GM12878 (cell line): ENCODE results near the gene TCF12. TPM values are rescaled to one million over a fixed set of nuclear protein-coding genes. Genes with fewer than 3 reads are reported as not detected.

Source experiments
- ATAC-seq: fragments of 200-7000 bp; cut with Tn5 transposase; 3 replicates; pipeline ENCODE4 v1.9.1; 2020; ENCODE audit warnings: mild to moderate bottlenecking, moderate library complexity
- BruUV-seq: library from RNA; stranded (reverse); fragments of 400-500 nt; replicated peaks from 2 replicates; lab custom pipeline; 2021; lab: Mats Ljungman, UMichigan
- CTCF ChIA-PET: fragments of 300-600 bp; sonication (Branson Sonifier 250); formaldehyde crosslinking; extraction: SDS; loops from one replicate; lab custom pipeline; 2021; ENCODE audit warnings: inconsistent platforms; lab: Yijun Ruan, JAX
- POLR2A ChIA-PET: fragments of 350-600 bp; formaldehyde crosslinking; extraction: SDS; loops from one replicate; lab custom pipeline; 2021; ENCODE audit warnings: inconsistent platforms; lab: Charles Lee
- RAD21 ChIA-PET: fragments of 300-600 bp; sonication (Branson Sonifier 250); formaldehyde crosslinking; loops from one replicate; lab custom pipeline; 2023; ENCODE audit warnings: antibody characterized with exemption; ENCODE audit not compliant: unreplicated experiment; lab: Charles Lee
- SMC1A ChIA-PET: fragments of 300-600 bp; sonication (Branson Sonifier 250); formaldehyde crosslinking; loops from one replicate; lab custom pipeline; 2023; ENCODE audit not compliant: unreplicated experiment, uncharacterized antibody; lab: Charles Lee
- DNase-seq: peaks from one replicate; pipeline ENCODE4 v3.0.0-alpha.2; 2011; ENCODE audit warnings: low read depth, low spot score
- FAIRE-seq: peaks from 3 replicates; lab custom pipeline; 2011; peaks lifted over from hg19 to GRCh38; lab: Jason Lieb, UNC
- H2AFZ ChIP-seq: 2 replicates; pipeline ENCODE4 v1.6.0; 2011; ENCODE audit warnings: low read depth, low read length, control low read depth; ENCODE audit not compliant: control insufficient read depth
- H3K27ac ChIP-seq: 2 replicates; pipeline ENCODE4 v1.5.1; 2011; ENCODE audit warnings: control low read depth; ENCODE audit not compliant: control insufficient read depth, insufficient read depth
- H3K27me3 ChIP-seq, 2 experiments: replicated peaks in 1 of 2; 2 replicates each; pipeline versions ENCODE4 v1.6.0 to v1.6.1; 2011; ENCODE audit warnings: low read length in 1 of 2; ENCODE audit not compliant: control insufficient read depth in 2 of 2, insufficient read depth in 2 of 2
- H3K36me3 ChIP-seq, 2 experiments: 2 replicates each; pipeline ENCODE4 v1.5.1; 2011; ENCODE audit warnings: low read length in 1 of 2; ENCODE audit not compliant: control insufficient read depth in 2 of 2, insufficient read depth in 2 of 2
- H3K4me1 ChIP-seq: 2 replicates; pipeline ENCODE4 v1.6.1; 2011; ENCODE audit warnings: mild to moderate bottlenecking, low read length, moderate library complexity, mixed read lengths; ENCODE audit not compliant: control insufficient read depth, insufficient read depth
- H3K4me2 ChIP-seq: 2 replicates; pipeline ENCODE4 v1.6.0; 2011; ENCODE audit warnings: control low read depth; ENCODE audit not compliant: control insufficient read depth, insufficient read depth
- H3K4me3 ChIP-seq: fragments of 200-600 bp; sonication (generic); 2 replicates; pipeline ENCODE4 v1.5.1; 2016
- H3K79me2 ChIP-seq: 2 replicates; pipeline ENCODE4 v1.6.0; 2011; ENCODE audit warnings: low read length; ENCODE audit not compliant: control insufficient read depth, insufficient read depth
- H3K9ac ChIP-seq: 2 replicates; pipeline ENCODE4 v1.8.0; 2011; ENCODE audit warnings: low read length, control low read depth, mixed read lengths; ENCODE audit not compliant: control insufficient read depth, insufficient read depth
- H3K9me3 ChIP-seq: replicated peaks from 3 replicates; pipeline ENCODE4 v1.5.1; 2011; ENCODE audit warnings: mild to moderate bottlenecking, low read length; ENCODE audit not compliant: control insufficient read depth, insufficient read depth
- H4K20me1 ChIP-seq: 2 replicates; pipeline ENCODE4 v1.6.0; 2011; ENCODE audit not compliant: control insufficient read depth, insufficient read depth
- EED ChIP-seq: sonication (generic); IDR thresholded peaks from 2 replicates; pipeline ENCODE4 v1.6.1; 2016; ENCODE audit warnings: antibody characterized with exemption, low read depth
- EGR1 ChIP-seq, 2 experiments: IDR thresholded peaks; 1 replicate in 1 of 2; 2 replicates in 1 of 2; pipeline ENCODE4 v1.6.1; 2011 to 2012; ENCODE audit warnings: low read depth in 2 of 2, low read length in 2 of 2, borderline replicate concordance in 1 of 2, mild to moderate bottlenecking in 1 of 2, moderate library complexity in 1 of 2
- IKZF1 ChIP-seq: fragments of 450-650 bp; conservative IDR thresholded peaks from 2 replicates; pipeline ENCODE4 v1.6.1; 2017; ENCODE audit warnings: antibody characterized with exemption, mild to moderate bottlenecking
- MYB ChIP-seq: fragments of 150-350 bp; IDR thresholded peaks from 2 replicates; pipeline ENCODE4 v1.6.1; 2014; ENCODE audit warnings: mild to moderate bottlenecking, low read depth, low read length, borderline replicate concordance
- NFXL1 ChIP-seq: fragments of 450-650 bp; IDR thresholded peaks from 2 replicates; pipeline ENCODE4 v1.6.1; 2017; ENCODE audit warnings: antibody characterized with exemption, mild to moderate bottlenecking, borderline replicate concordance
- PBX3 ChIP-seq: IDR thresholded peaks from 2 replicates; pipeline ENCODE4 v1.6.1; 2011; ENCODE audit warnings: mild to moderate bottlenecking, low read depth, low read length, moderate library complexity; ENCODE audit not compliant: insufficient replicate concordance
- POLR2A ChIP-seq: IDR thresholded peaks from 2 replicates; pipeline ENCODE4 v1.6.1; 2011; ENCODE audit warnings: low read depth, mild to moderate bottlenecking, low read length
- SREBF1 ChIP-seq: IDR thresholded peaks from 2 replicates; pipeline ENCODE4 v1.6.1; 2012; ENCODE audit warnings: mild to moderate bottlenecking, low read length
- TBL1XR1 ChIP-seq: IDR thresholded peaks from 2 replicates; pipeline ENCODE4 v1.6.1; 2012; ENCODE audit warnings: low read depth, low read length, improper control_type of control experiment
- TCF12 ChIP-seq: IDR thresholded peaks from 2 replicates; pipeline ENCODE4 v1.6.1; 2011; ENCODE audit warnings: low read depth, mild to moderate bottlenecking, low read length
- ZNF384 ChIP-seq: IDR thresholded peaks from 2 replicates; pipeline ENCODE4 v1.6.1; 2012; ENCODE audit warnings: low read depth, mild to moderate bottlenecking, low read length, improper control_type of control experiment, borderline replicate concordance
- ZZZ3 ChIP-seq: IDR thresholded peaks from 2 replicates; pipeline ENCODE4 v1.6.1; 2011; ENCODE audit warnings: low read depth; ENCODE audit not compliant: control insufficient read depth, insufficient read length
- in situ Hi-C: fragments of 300-500 bp; cut with MboI; formaldehyde crosslinking; loops from 9 replicates; pipeline ENCODE4 v1.14.3; 2018; ENCODE audit warnings: mixed read lengths
- intact Hi-C: fragments of 100-400 bp; cut with micrococcal nuclease; formaldehyde crosslinking; loops from one replicate; pipeline ENCODE4 v1.14.2; 2022; ENCODE audit not compliant: unreplicated experiment
- polyA plus RNA-seq, 11 experiments: library from polyadenylated mRNA; depleted of rRNA in 4 of 11; unstranded in 6 of 11; stranded (reverse) in 5 of 11; fragments of >200 nt; fragmentation: Nextera tagmentation in 4 of 11; fragmentation: Illumina TruSeq in 1 of 11; extraction: Ambion mirVana in 4 of 11; extraction: Trizol in 1 of 11; gene quantifications; 1 replicate in 1 of 11; 2 replicates in 10 of 11; pipeline versions ENCODE4 v1.2.1 to v1.2.3, GENCODE V29; 2011 to 2016; ENCODE audit warnings: inconsistent platforms in 2 of 11, missing spikeins in 2 of 11, low read depth in 1 of 11
- total RNA-seq, 4 experiments: library from RNA; depleted of rRNA in 3 of 4; stranded (reverse); fragments of >200 nt in 3 of 4; fragmentation: Illumina TruSeq in 1 of 4; extraction: Trizol in 1 of 4; gene quantifications; 2 replicates each; pipeline versions ENCODE4 v1.2.1 to v1.2.3, GENCODE V29; 2013 to 2021

The TCF12 gene
- total and polyA plus RNA-seq, 10 of the 15 experiments (the other 5 are each of a cell fraction or from before 2014, with no cell fraction given), result 8.2 to 70.9 (median 49.5) TPM

- in situ Hi-C loops, result no loop called here
- ChIA-PET POLR2A (no interaction called here), SMC1A (interaction anchor here (1.0 to 5.1 kb wide), 6 partner anchors 9 to 197 kb away, joined by 3 to 46 read pairs (median 3); no protein-coding TSS in a partner anchor)
These were observed 241.3 kb downstream of the TCF12 start for GRCh38 chr15:57159767-57160166.

More at GRCh38 chr15:57159767-57160166, 241.3 kb downstream of the TCF12 start:
- no peaks in the 10 kb centered on the region; the same call in 2 of the 3 replicates for H3K9me3 ChIP-seq
- ChIA-PET CTCF (interaction anchor here (0.8 to 3.7 kb wide), 4 partner anchors 9 to 368 kb away, joined by 3 to 12 read pairs (median 4); no protein-coding TSS in a partner anchor), RAD21 (interaction anchor here (2.3 kb wide), 1 partner anchor 13 kb away, joined by 7 read pairs; no protein-coding TSS in a partner anchor)
- ATAC-seq (no peak), FAIRE-seq (peak; percentile 41), DNase-seq (no peak)
- no peaks in the 10 kb centered on the region for H3K4me1 ChIP-seq
- H4K20me1 ChIP-seq, result no peaks in the 10 kb centered on the region
- H2AFZ ChIP-seq, result no peak overlapping the region
- TF ChIP-seq ZNF384, result no peak
- TF ChIP-seq EGR1 (IDR thresholded peaks at IDR 0.05; ENCODE audit: borderline replicate concordance in 1 of 2, low read depth in 2 of 2, low read length in 2 of 2), result no peak
- no peak for TF ChIP-seq POLR2A
- TF ChIP-seq ZZZ3, result no peak
- TF ChIP-seq NFXL1, result no peak
- TF ChIP-seq MYB, result no peak
- no peak for TF ChIP-seq PBX3
- no peak for TF ChIP-seq IKZF1
- TF ChIP-seq TBL1XR1, result no peak
- TF ChIP-seq SREBF1, result no peak
- TF ChIP-seq EED, result no peak
- TF ChIP-seq TCF12, result no peak
- no TSS peak for BruUV-seq
- H3K79me2 ChIP-seq, result no peaks in the 10 kb centered on the region
- H3K36me3 ChIP-seq, result no peaks in the 10 kb centered on the region; a peak in 1 of 4 replicates
- no peak overlapping the region for H3K27ac ChIP-seq
- H3K4me3 ChIP-seq, result no peak overlapping the region
- intact Hi-C loops, result no loop called here
- no peaks in the 10 kb centered on the region for H3K27me3 ChIP-seq
- H3K4me2 ChIP-seq, result no peak overlapping the region
- H3K9ac ChIP-seq, result no peak overlapping the region
